ENCODE measurements around the gene CALU.

The CALU gene

GRCh38 chr7:128807191-128807590 is 68.0 kb downstream of the CALU start (continued):
- TF ChIP-seq ZNF645 (tag by site-specific recombination; IDR thresholded peaks at IDR 0.05) (no peak), ZNF837 (tag by site-specific recombination; IDR thresholded peaks at IDR 0.05) (no peak)

- no peaks in the 10 kb centered on the region for H3K4me1 ChIP-seq (ENCODE audit: control insufficient read depth, insufficient read depth, low read length)
- no peak overlapping the region for H3K4me3 ChIP-seq (ENCODE audit: low read depth, low read length)
- CTCF ChIA-PET = interaction anchor here (0.7 to 1.4 kb wide), 2 partner anchors 54 to 385 kb away, joined by 3 read pairs; no protein-coding TSS in a partner anchor
- no peak overlapping the region for H3K27ac ChIP-seq (ENCODE audit: extremely low read depth, low read depth, low read length)
- POLR2A ChIA-PET = interaction anchor here (0.7 kb wide), 1 partner anchor 76 kb away, joined by 6 read pairs; no protein-coding TSS in a partner anchor
- H3K36me3 ChIP-seq (ENCODE audit: control insufficient read depth in 2 of 2, insufficient read depth in 1 of 2, low read length in 2 of 2) = peaks cover 4 to 52% of the 10 kb centered on the region in 2 experiments; a peak in 1 of 3 replicates
- TF ChIP-seq ZBTB48 (tag by site-specific recombination; IDR thresholded peaks at IDR 0.05) = no peak
- TF ChIP-seq, protein P1, sequence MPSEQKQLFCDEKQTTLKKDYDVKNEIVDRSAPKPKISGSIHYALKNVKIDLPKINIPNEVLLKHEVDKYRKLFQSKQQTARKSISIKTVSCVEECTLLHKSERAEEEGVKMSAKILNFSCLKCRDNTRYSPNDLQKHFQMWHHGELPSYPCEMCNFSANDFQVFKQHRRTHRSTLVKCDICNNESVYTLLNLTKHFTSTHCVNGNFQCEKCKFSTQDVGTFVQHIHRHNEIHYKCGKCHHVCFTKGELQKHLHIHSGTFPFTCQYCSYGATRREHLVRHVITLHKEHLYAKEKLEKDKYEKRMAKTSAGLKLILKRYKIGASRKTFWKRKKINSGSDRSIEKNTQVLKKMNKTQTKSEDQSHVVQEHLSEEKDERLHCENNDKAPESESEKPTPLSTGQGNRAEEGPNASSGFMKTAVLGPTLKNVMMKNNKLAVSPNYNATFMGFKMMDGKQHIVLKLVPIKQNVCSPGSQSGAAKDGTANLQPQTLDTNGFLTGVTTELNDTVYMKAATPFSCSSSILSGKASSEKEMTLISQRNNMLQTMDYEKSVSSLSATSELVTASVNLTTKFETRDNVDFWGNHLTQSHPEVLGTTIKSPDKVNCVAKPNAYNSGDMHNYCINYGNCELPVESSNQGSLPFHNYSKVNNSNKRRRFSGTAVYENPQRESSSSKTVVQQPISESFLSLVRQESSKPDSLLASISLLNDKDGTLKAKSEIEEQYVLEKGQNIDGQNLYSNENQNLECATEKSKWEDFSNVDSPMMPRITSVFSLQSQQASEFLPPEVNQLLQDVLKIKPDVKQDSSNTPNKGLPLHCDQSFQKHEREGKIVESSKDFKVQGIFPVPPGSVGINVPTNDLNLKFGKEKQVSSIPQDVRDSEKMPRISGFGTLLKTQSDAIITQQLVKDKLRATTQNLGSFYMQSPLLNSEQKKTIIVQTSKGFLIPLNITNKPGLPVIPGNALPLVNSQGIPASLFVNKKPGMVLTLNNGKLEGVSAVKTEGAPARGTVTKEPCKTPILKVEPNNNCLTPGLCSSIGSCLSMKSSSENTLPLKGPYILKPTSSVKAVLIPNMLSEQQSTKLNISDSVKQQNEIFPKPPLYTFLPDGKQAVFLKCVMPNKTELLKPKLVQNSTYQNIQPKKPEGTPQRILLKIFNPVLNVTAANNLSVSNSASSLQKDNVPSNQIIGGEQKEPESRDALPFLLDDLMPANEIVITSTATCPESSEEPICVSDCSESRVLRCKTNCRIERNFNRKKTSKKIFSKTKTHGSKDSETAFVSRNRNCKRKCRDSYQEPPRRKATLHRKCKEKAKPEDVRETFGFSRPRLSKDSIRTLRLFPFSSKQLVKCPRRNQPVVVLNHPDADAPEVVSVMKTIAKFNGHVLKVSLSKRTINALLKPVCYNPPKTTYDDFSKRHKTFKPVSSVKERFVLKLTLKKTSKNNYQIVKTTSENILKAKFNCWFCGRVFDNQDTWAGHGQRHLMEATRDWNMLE (tag by site-specific recombination; conservative IDR thresholded peaks at IDR 0.05; ENCODE audit: low read depth) = no peak
- TF ChIP-seq TRIM28 (IDR thresholded peaks at IDR 0.05; ENCODE audit: borderline replicate concordance, low read length) = no peak
- no peak for TF ChIP-seq YY2 (tag by site-specific recombination; IDR thresholded peaks at IDR 0.05)
- TF ChIP-seq CTCF (tag by site-specific recombination; IDR thresholded peaks at IDR 0.05) = no peak
- TF ChIP-seq ZNF664 (tag by site-specific recombination; IDR thresholded peaks at IDR 0.05) = no peak
- TF ChIP-seq ZBTB17 (tag by site-specific recombination; IDR thresholded peaks at IDR 0.05) = no peak
- TF ChIP-seq ZNF629 (tag by site-specific recombination; IDR thresholded peaks at IDR 0.05) = no peak
- no peak for TF ChIP-seq GLI2 (tag by site-specific recombination; IDR thresholded peaks at IDR 0.05; ENCODE audit: borderline replicate concordance, low read depth)
- TF ChIP-seq ZNF776 (tag by site-specific recombination; IDR thresholded peaks at IDR 0.05; ENCODE audit: borderline replicate concordance) = no peak
- no peaks in the 10 kb centered on the region for H3K9me3 ChIP-seq (ENCODE audit: control insufficient read depth, insufficient read depth, low read depth, low read length)
These were observed 70.2 kb downstream of the CALU start for GRCh38 chr7:128809363-128809762.

- CTCF ChIA-PET = interaction anchor here (1.4 kb wide), 1 partner anchor 53 kb away, joined by 3 read pairs; no protein-coding TSS in a partner anchor
These were observed 71.3 kb downstream of the CALU start for GRCh38 chr7:128810473-128810872.

More at GRCh38 chr7:128810473-128810872, 71.3 kb downstream of the CALU start:
- H3K4me3 ChIP-seq (ENCODE audit: low read depth, low read length) = no peak overlapping the region
- POLR2A ChIA-PET = no interaction called here
- TF ChIP-seq ZBTB8A (tag by site-specific recombination; IDR thresholded peaks at IDR 0.05) (no peak), REPIN1 (tag by site-specific recombination; IDR thresholded peaks at IDR 0.05; ENCODE audit: low read depth) (no peak), ZXDB (tag by site-specific recombination; IDR thresholded peaks at IDR 0.05) (no peak), ZNF621 (tag by site-specific recombination; IDR thresholded peaks at IDR 0.05) (no peak), ZNF24 (tag by site-specific recombination; IDR thresholded peaks at IDR 0.05) (no peak)
- H3K9me3 ChIP-seq (ENCODE audit: control insufficient read depth, insufficient read depth, low read depth, low read length) = no peaks in the 10 kb centered on the region
- no peak overlapping the region for H3K27ac ChIP-seq (ENCODE audit: extremely low read depth, low read depth, low read length)
- peaks cover under 1 to 41% of the 10 kb centered on the region in 2 experiments; a peak in 1 of 3 replicates for H3K36me3 ChIP-seq (ENCODE audit: control insufficient read depth in 2 of 2, insufficient read depth in 1 of 2, low read length in 2 of 2)
- no peaks in the 10 kb centered on the region for H3K4me1 ChIP-seq (ENCODE audit: control insufficient read depth, insufficient read depth, low read length)
